OCI-LY1 (cell line): ENCODE results near the gene PHOX2A.

Source experiments
- H2AFZ ChIP-seq: fragments of 200-600 bp; sonication (generic), shearing (Covaris generic); 2 replicates; pipeline ENCODE4 v1.6.0; 2014; ENCODE audit warnings: antibody characterized with exemption, mild to moderate bottlenecking, low read length
- H3F3A ChIP-seq: fragments of 200-600 bp; sonication (generic), shearing (Covaris generic); 2 replicates; pipeline ENCODE4 v1.6.0; 2014; ENCODE audit warnings: mild to moderate bottlenecking, antibody characterized with exemption, low read length, moderate library complexity; ENCODE audit not compliant: insufficient read depth
- H3K27ac ChIP-seq: fragments of 200-600 bp; sonication (generic); 2 replicates; pipeline ENCODE4 v1.5.1; 2014; ENCODE audit warnings: low read length, mixed run types, mild to moderate bottlenecking, low read depth; ENCODE audit not compliant: poor library complexity, severe bottlenecking
- H3K27me3 ChIP-seq: fragments of 200-600 bp; sonication (generic); 2 replicates; pipeline ENCODE4 v1.6.0; 2014; ENCODE audit warnings: antibody characterized with exemption, mild to moderate bottlenecking, low read length, moderate library complexity; ENCODE audit not compliant: insufficient read depth
- H3K36me3 ChIP-seq: fragments of 200-600 bp; sonication (generic); 2 replicates; pipeline ENCODE4 v1.6.1; 2014; ENCODE audit warnings: mild to moderate bottlenecking, antibody characterized with exemption, low read length, moderate library complexity, mixed read lengths; ENCODE audit not compliant: insufficient read depth
- H3K4me1 ChIP-seq: fragments of 200-600 bp; sonication (generic); 2 replicates; pipeline ENCODE4 v1.5.1; 2014; ENCODE audit warnings: mild to moderate bottlenecking, low read length, moderate library complexity; ENCODE audit not compliant: insufficient read depth, severe bottlenecking
- H3K4me2 ChIP-seq: fragments of 200-600 bp; sonication (generic), shearing (Covaris generic); 2 replicates; pipeline ENCODE4 v1.6.1; 2014; ENCODE audit warnings: low read length
- H3K4me3 ChIP-seq: fragments of 200-600 bp; sonication (generic); 2 replicates; pipeline ENCODE4 v1.5.1; 2014; ENCODE audit warnings: low read length, low read depth, mild to moderate bottlenecking, mixed read lengths; ENCODE audit not compliant: poor library complexity, severe bottlenecking
- H3K79me2 ChIP-seq: fragments of 200-600 bp; shearing (Covaris generic); 2 replicates; pipeline ENCODE4 v1.6.1; 2016; ENCODE audit warnings: mixed run types, low read length, mixed read lengths; ENCODE audit not compliant: insufficient read depth
- H3K9ac ChIP-seq: fragments of 200-600 bp; sonication (generic), shearing (Covaris generic); 2 replicates; pipeline ENCODE4 v1.6.1; 2014; ENCODE audit warnings: mild to moderate bottlenecking, low read length, mixed read lengths
- H3K9me2 ChIP-seq: fragments of 200-600 bp; sonication (generic), shearing (Covaris generic); 2 replicates; pipeline ENCODE4 v1.6.1; 2014; ENCODE audit warnings: low read depth, mild to moderate bottlenecking, low read length, mixed read lengths
- H3K9me3 ChIP-seq: fragments of 200-600 bp; shearing (Covaris generic); 2 replicates; pipeline ENCODE4 v1.6.1; 2014; ENCODE audit warnings: low read length, mixed read lengths
- H4K20me1 ChIP-seq: fragments of 200-600 bp; sonication (generic), shearing (Covaris generic); 2 replicates; pipeline ENCODE4 v1.6.0; 2016; ENCODE audit warnings: mild to moderate bottlenecking, low read length; ENCODE audit not compliant: insufficient read depth
- EZH2 ChIP-seq: fragments of 200-600 bp; sonication (generic), shearing (Covaris generic); IDR thresholded peaks from 2 replicates; pipeline ENCODE4 v1.8.0; 2017; ENCODE audit warnings: borderline replicate concordance, mixed run types, mild to moderate bottlenecking, antibody characterized with exemption, low read length, moderate library complexity, mixed read lengths
- TF ChIP-seq, protein P1 (sequence below): fragments of 200-600 bp; sonication (generic), shearing (Covaris generic); IDR thresholded peaks from 2 replicates; pipeline ENCODE4 v1.5.1; 2017; ENCODE audit warnings: mild to moderate bottlenecking, antibody characterized with exemption, low read length, moderate library complexity, mixed read lengths

Gene PHOX2A

DNA sequence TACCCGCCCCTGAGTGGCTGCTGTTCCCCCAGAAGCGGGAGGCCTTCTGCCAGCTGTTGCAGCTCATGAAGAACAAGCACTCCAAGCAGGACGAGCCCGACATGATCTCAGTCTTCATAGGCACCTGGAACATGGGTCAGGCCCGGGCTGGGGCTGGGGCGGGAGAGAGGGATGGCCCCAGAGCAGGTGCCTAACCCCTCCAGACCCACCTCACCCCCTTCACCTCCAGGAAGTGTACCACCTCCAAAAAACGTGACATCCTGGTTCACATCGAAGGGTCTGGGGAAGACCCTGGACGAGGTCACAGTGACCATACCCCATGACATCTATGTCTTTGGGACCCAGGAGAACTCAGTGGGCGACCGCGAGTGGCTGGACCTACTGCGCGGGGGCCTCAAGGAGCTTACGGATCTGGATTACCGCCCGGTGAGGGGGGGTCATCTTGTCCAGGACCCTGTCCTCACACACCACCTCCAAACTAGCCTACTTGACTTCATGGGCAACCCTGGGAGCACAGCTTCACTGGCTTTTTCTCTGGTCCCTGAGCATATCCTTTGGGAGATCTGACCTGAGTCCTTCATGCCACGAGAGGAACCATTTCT, 13.1 kb downstream of the PHOX2A start:
- Histone ChIP-seq H3K27me3 (no peaks in the 10 kb centered on the region), H3K4me2 (no peak overlapping the region), H3K4me1 (peaks cover 24% of the 10 kb centered on the region), H3K79me2 (no peaks in the 10 kb centered on the region), H4K20me1 (no peaks in the 10 kb centered on the region), H3K9me2 (no peaks in the 10 kb centered on the region), H3K27ac (no peak overlapping the region), H3K9me3 (no peaks in the 10 kb centered on the region), H2AFZ (no peak overlapping the region), H3F3A (no peaks in the 10 kb centered on the region), H3K4me3 (no peak overlapping the region), H3K36me3 (peaks cover 75% of the 10 kb centered on the region), H3K9ac (no peak overlapping the region)
- TF ChIP-seq, protein P1, sequence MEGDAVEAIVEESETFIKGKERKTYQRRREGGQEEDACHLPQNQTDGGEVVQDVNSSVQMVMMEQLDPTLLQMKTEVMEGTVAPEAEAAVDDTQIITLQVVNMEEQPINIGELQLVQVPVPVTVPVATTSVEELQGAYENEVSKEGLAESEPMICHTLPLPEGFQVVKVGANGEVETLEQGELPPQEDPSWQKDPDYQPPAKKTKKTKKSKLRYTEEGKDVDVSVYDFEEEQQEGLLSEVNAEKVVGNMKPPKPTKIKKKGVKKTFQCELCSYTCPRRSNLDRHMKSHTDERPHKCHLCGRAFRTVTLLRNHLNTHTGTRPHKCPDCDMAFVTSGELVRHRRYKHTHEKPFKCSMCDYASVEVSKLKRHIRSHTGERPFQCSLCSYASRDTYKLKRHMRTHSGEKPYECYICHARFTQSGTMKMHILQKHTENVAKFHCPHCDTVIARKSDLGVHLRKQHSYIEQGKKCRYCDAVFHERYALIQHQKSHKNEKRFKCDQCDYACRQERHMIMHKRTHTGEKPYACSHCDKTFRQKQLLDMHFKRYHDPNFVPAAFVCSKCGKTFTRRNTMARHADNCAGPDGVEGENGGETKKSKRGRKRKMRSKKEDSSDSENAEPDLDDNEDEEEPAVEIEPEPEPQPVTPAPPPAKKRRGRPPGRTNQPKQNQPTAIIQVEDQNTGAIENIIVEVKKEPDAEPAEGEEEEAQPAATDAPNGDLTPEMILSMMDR, result no peak
- no peak for TF ChIP-seq EZH2

DNA sequence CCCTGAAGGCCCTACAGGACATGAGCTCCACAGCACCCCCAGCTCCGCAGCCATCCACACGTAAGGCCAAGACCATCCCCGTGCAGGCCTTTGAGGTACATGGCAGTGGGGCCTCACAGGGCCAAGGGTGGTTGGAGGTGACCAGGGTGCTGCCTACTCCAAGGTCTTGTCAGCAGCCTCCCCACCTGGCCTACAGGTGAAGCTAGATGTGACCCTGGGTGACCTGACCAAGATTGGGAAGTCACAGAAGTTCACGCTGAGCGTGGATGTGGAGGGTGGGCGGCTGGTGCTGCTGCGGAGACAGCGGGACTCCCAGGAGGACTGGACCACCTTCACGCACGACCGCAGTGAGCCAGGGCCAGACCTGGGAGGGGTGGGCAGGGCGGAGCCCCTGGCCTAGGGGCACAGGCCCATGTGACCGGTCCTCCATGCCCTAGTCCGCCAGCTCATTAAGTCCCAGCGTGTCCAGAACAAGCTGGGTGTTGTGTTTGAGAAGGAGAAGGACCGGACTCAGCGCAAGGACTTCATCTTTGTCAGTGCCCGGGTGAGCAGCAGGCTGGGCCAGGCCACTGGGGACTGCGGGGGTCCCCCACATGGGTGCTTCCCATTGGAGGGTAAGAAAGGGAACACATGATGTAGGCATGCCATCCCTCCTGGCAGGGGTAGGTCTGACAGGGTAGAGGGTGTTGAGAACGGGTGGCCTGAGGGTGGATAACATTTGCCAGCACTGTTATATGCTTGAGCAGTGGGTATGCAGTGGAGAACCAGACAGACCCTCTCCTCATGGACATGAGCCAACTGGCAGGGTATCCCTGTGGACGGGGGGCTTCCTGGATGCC, 13.8 kb downstream of the PHOX2A start:
- Histone ChIP-seq H3K27me3 (no peaks in the 10 kb centered on the region), H3K27ac (no peak overlapping the region), H3K9ac (no peak overlapping the region), H3K79me2 (no peaks in the 10 kb centered on the region), H3K9me2 (no peaks in the 10 kb centered on the region), H3K4me3 (no peak overlapping the region), H3K4me2 (no peak overlapping the region), H3F3A (no peaks in the 10 kb centered on the region), H3K9me3 (no peaks in the 10 kb centered on the region), H3K36me3 (peaks cover 69% of the 10 kb centered on the region), H4K20me1 (no peaks in the 10 kb centered on the region), H2AFZ (no peak overlapping the region), H3K4me1 (peaks cover 31% of the 10 kb centered on the region)
- TF ChIP-seq, protein P1, result no peak

DNA sequence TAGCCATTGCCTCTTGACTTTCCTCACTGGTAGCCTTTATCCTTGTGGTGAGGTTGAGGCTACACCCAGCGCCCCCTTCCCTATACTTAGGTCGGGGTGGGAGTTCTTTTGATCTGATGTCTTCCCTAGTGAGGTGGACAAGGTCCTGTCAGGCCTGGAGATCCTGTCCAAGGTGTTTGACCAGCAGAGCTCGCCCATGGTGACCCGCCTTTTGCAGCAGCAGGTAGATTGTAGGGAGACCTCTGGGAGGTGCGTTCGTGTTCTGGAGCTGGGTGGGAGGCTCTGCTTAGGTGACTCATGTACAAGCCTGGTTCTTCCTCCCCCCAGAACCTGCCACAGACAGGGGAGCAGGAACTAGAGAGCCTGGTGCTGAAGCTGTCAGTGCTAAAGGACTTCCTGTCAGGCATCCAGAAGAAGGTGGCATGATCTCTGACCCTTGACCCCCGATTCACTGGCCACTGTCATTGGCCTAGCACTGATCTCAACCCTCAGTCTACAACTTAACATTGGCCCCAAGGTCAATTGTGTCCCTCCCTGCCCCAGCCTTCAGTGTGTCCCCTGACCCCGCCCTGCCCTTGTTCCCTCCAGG, 14.5 kb downstream of the PHOX2A start:
- Histone ChIP-seq H3K9me2 (no peaks in the 10 kb centered on the region), H3K27ac (no peak overlapping the region), H3K4me2 (no peak overlapping the region), H3K9ac (no peak overlapping the region), H3K79me2 (no peaks in the 10 kb centered on the region), H3K4me3 (no peak overlapping the region), H3K36me3 (peaks cover 62% of the 10 kb centered on the region), H3K9me3 (no peaks in the 10 kb centered on the region), H3K27me3 (no peaks in the 10 kb centered on the region), H3F3A (no peaks in the 10 kb centered on the region), H4K20me1 (no peaks in the 10 kb centered on the region), H3K4me1 (peaks cover 32% of the 10 kb centered on the region), H2AFZ (no peak overlapping the region)
- TF ChIP-seq, protein P1, result no peak
- TF ChIP-seq EZH2, result no peak
